GM12878 (cell line): Measurements from ENCODE around the gene VASP.

Experiments
- CEBPB ChIP-seq, 2 experiments: fragments of 150-350 bp in 1 of 2; IDR thresholded peaks; 2 replicates each; pipeline ENCODE4 v1.6.1; 2012 to 2014; ENCODE audit warnings: low read depth in 2 of 2, low read length in 2 of 2, borderline replicate concordance in 1 of 2, inconsistent platforms in 1 of 2
- EED ChIP-seq: sonication (generic); IDR thresholded peaks from 2 replicates; pipeline ENCODE4 v1.6.1; 2016; ENCODE audit warnings: antibody characterized with exemption, low read depth
- NFXL1 ChIP-seq: fragments of 450-650 bp; IDR thresholded peaks from 2 replicates; pipeline ENCODE4 v1.6.1; 2017; ENCODE audit warnings: antibody characterized with exemption, mild to moderate bottlenecking, borderline replicate concordance
- NR2F1 ChIP-seq: fragments of 450-650 bp; conservative IDR thresholded peaks from 2 replicates; pipeline ENCODE4 v1.6.1; 2017; ENCODE audit warnings: mild to moderate bottlenecking
- POLR2A ChIP-seq: IDR thresholded peaks from 2 replicates; pipeline ENCODE4 v1.6.1; 2011; ENCODE audit warnings: low read depth, mild to moderate bottlenecking, low read length
- POLR2AphosphoS5 ChIP-seq: IDR thresholded peaks from 2 replicates; pipeline ENCODE4 v1.6.1; 2011; ENCODE audit warnings: mild to moderate bottlenecking, low read length, inconsistent platforms
- SIX5 ChIP-seq: IDR thresholded peaks from 2 replicates; pipeline ENCODE4 v1.6.1; 2011; ENCODE audit warnings: mild to moderate bottlenecking, low read depth, low read length, moderate library complexity; ENCODE audit not compliant: severe bottlenecking
- YY1 ChIP-seq: IDR thresholded peaks from 2 replicates; pipeline ENCODE4 v1.6.1; 2011; ENCODE audit warnings: low read depth, mild to moderate bottlenecking, low read length
- ZNF687 ChIP-seq: fragments of 450-650 bp; IDR thresholded peaks from 2 replicates; pipeline ENCODE4 v1.6.1; 2017; ENCODE audit warnings: mild to moderate bottlenecking, moderate library complexity

- TF ChIP-seq NR2F1 (peak; percentile 99), EED (peak; percentile 90), NFXL1 (no peak), YY1 (peak; percentile 36; the same call in 1 of the 2 replicates), SIX5 (no peak), ZNF687 (no peak; the same call in 1 of the 2 replicates), POLR2A (peak; percentile 71), CEBPB (IDR thresholded peaks at IDR 0.05; ENCODE audit: borderline replicate concordance in 1 of 2, low read depth in 2 of 2, low read length in 2 of 2) (no peak), POLR2AphosphoS5 (peak; percentile 64)
Observed at GRCh38 chr19:45508861-45509691, 1.8 kb downstream of the VASP start.
